ENCODE data around the gene SLC2A6.

Gene SLC2A6

GRCh38 chr9:133508046-133508445, 29.1 kb upstream of the SLC2A6 start:
- H3K4me1 ChIP-seq (ENCODE audit: control insufficient read depth in 1 of 2, insufficient read depth in 2 of 2, low read length in 2 of 2), result peaks cover 10% of the 10 kb centered on the region in 2 donors
- H3K27me3 ChIP-seq (ENCODE audit: control insufficient read depth in 1 of 2, insufficient read depth in 2 of 2, low read length in 2 of 2), result no peaks in the 10 kb centered on the region
- peaks cover 0 to 4% of the 10 kb centered on the region in 2 donors for H3K9me3 ChIP-seq (ENCODE audit: control insufficient read depth in 1 of 2, low read length in 2 of 2)
- H3K9ac ChIP-seq (ENCODE audit: low read depth in 1 of 2, low read length in 2 of 2), result no peak overlapping the region
- no peak overlapping the region for H3K27ac ChIP-seq (ENCODE audit: low read depth, low read length)
- no peaks in the 10 kb centered on the region for H3K36me3 ChIP-seq (ENCODE audit: control insufficient read depth in 1 of 2, insufficient read depth in 2 of 2, low read length in 2 of 2)
- no peak overlapping the region for H3K4me3 ChIP-seq (ENCODE audit: low read depth in 1 of 2, low read length in 2 of 2)

GRCh38 chr9:133507246-133507965, 28.5 kb upstream of the SLC2A6 start:
- Histone ChIP-seq H3K36me3 (ENCODE audit: control insufficient read depth in 1 of 2, insufficient read depth in 2 of 2, low read length in 2 of 2) (no peaks in the 10 kb centered on the region), H3K4me3 (ENCODE audit: low read depth in 1 of 2, low read length in 2 of 2) (no peak overlapping the region), H3K4me1 (ENCODE audit: control insufficient read depth in 1 of 2, insufficient read depth in 2 of 2, low read length in 2 of 2) (peaks cover 10% of the 10 kb centered on the region in 2 donors), H3K9ac (ENCODE audit: low read depth in 1 of 2, low read length in 2 of 2) (no peak overlapping the region), H3K27me3 (ENCODE audit: control insufficient read depth in 1 of 2, insufficient read depth in 2 of 2, low read length in 2 of 2) (no peaks in the 10 kb centered on the region), H3K27ac (ENCODE audit: low read depth, low read length) (no peak overlapping the region), H3K9me3 (ENCODE audit: control insufficient read depth in 1 of 2, low read length in 2 of 2) (peaks cover 3 to 4% of the 10 kb centered on the region in 2 donors)

- H3K4me3 ChIP-seq (ENCODE audit: low read depth in 1 of 2, low read length in 2 of 2), result no peak overlapping the region
- no peaks in the 10 kb centered on the region for H3K36me3 ChIP-seq (ENCODE audit: control insufficient read depth in 1 of 2, insufficient read depth in 2 of 2, low read length in 2 of 2)
- H3K9me3 ChIP-seq (ENCODE audit: control insufficient read depth in 1 of 2, low read length in 2 of 2), result peaks cover 6 to 11% of the 10 kb centered on the region in 2 donors
- no peak overlapping the region for H3K27ac ChIP-seq (ENCODE audit: low read depth, low read length)
- H3K4me1 ChIP-seq (ENCODE audit: control insufficient read depth in 1 of 2, insufficient read depth in 2 of 2, low read length in 2 of 2), result peaks cover 10% of the 10 kb centered on the region in 2 donors
- H3K9ac ChIP-seq (ENCODE audit: low read depth in 1 of 2, low read length in 2 of 2), result no peak overlapping the region
- H3K27me3 ChIP-seq (ENCODE audit: control insufficient read depth in 1 of 2, insufficient read depth in 2 of 2, low read length in 2 of 2), result no peaks in the 10 kb centered on the region
These were observed 27.7 kb upstream of the SLC2A6 start for GRCh38 chr9:133506653-133507038.

GRCh38 chr9:133505901-133506652, 27.2 kb upstream of the SLC2A6 start:
- Histone ChIP-seq H3K27ac (ENCODE audit: low read depth, low read length) (no peak overlapping the region), H3K9ac (ENCODE audit: low read depth in 1 of 2, low read length in 2 of 2) (no peak overlapping the region)

GRCh38 chr9:133505186-133505830, 26.4 kb upstream of the SLC2A6 start:
- Histone ChIP-seq H3K36me3 (ENCODE audit: control insufficient read depth in 1 of 2, insufficient read depth in 2 of 2, low read length in 2 of 2) (no peaks in the 10 kb centered on the region), H3K9ac (ENCODE audit: low read depth in 1 of 2, low read length in 2 of 2) (no peak overlapping the region), H3K27ac (ENCODE audit: low read depth, low read length) (no peak overlapping the region), H3K9me3 (ENCODE audit: control insufficient read depth in 1 of 2, low read length in 2 of 2) (peaks cover 11 to 12% of the 10 kb centered on the region in 2 donors), H3K27me3 (ENCODE audit: control insufficient read depth in 1 of 2, insufficient read depth in 2 of 2, low read length in 2 of 2) (no peaks in the 10 kb centered on the region), H3K4me3 (ENCODE audit: low read depth in 1 of 2, low read length in 2 of 2) (no peak overlapping the region), H3K4me1 (ENCODE audit: control insufficient read depth in 1 of 2, insufficient read depth in 2 of 2, low read length in 2 of 2) (peaks cover 10% of the 10 kb centered on the region in 2 donors)

More at GRCh38 chr9:133505901-133506652, 27.2 kb upstream of the SLC2A6 start:
- H3K4me3 ChIP-seq (ENCODE audit: low read depth in 1 of 2, low read length in 2 of 2), result no peak overlapping the region
- H3K36me3 ChIP-seq (ENCODE audit: control insufficient read depth in 1 of 2, insufficient read depth in 2 of 2, low read length in 2 of 2), result no peaks in the 10 kb centered on the region
- peaks cover 10% of the 10 kb centered on the region in 2 donors for H3K4me1 ChIP-seq (ENCODE audit: control insufficient read depth in 1 of 2, insufficient read depth in 2 of 2, low read length in 2 of 2)
- no peaks in the 10 kb centered on the region for H3K27me3 ChIP-seq (ENCODE audit: control insufficient read depth in 1 of 2, insufficient read depth in 2 of 2, low read length in 2 of 2)
- H3K9me3 ChIP-seq (ENCODE audit: control insufficient read depth in 1 of 2, low read length in 2 of 2), result peaks cover 11 to 12% of the 10 kb centered on the region in 2 donors

GRCh38 chr9:133502112-133502511, 23.2 kb upstream of the SLC2A6 start:
- peaks cover 0 to 10% of the 10 kb centered on the region in 2 donors for H3K27me3 ChIP-seq (ENCODE audit: control insufficient read depth in 1 of 2, insufficient read depth in 2 of 2, low read length in 2 of 2)
- no peak overlapping the region for H3K9ac ChIP-seq (ENCODE audit: low read depth in 1 of 2, low read length in 2 of 2)
- no peak overlapping the region for H3K27ac ChIP-seq (ENCODE audit: low read depth, low read length)
- H3K36me3 ChIP-seq (ENCODE audit: control insufficient read depth in 1 of 2, insufficient read depth in 2 of 2, low read length in 2 of 2), result no peaks in the 10 kb centered on the region
- peaks cover 11 to 12% of the 10 kb centered on the region in 2 donors for H3K9me3 ChIP-seq (ENCODE audit: control insufficient read depth in 1 of 2, low read length in 2 of 2)
- H3K4me3 ChIP-seq (ENCODE audit: low read depth in 1 of 2, low read length in 2 of 2), result no peak overlapping the region
- peaks cover 0 to 10% of the 10 kb centered on the region in 2 donors for H3K4me1 ChIP-seq (ENCODE audit: control insufficient read depth in 1 of 2, insufficient read depth in 2 of 2, low read length in 2 of 2)

GRCh38 chr9:133499892-133500270, 21.0 kb upstream of the SLC2A6 start:
- Histone ChIP-seq H3K4me3 (ENCODE audit: low read depth in 1 of 2, low read length in 2 of 2) (no peak overlapping the region), H3K9ac (ENCODE audit: low read depth in 1 of 2, low read length in 2 of 2) (no peak overlapping the region), H3K27ac (ENCODE audit: low read depth, low read length) (no peak overlapping the region), H3K27me3 (ENCODE audit: control insufficient read depth in 1 of 2, insufficient read depth in 2 of 2, low read length in 2 of 2) (peaks cover 0 to 10% of the 10 kb centered on the region in 2 donors), H3K4me1 (ENCODE audit: control insufficient read depth in 1 of 2, insufficient read depth in 2 of 2, low read length in 2 of 2) (peaks cover 0 to 10% of the 10 kb centered on the region in 2 donors), H3K9me3 (ENCODE audit: control insufficient read depth in 1 of 2, low read length in 2 of 2) (peaks cover 11 to 12% of the 10 kb centered on the region in 2 donors), H3K36me3 (ENCODE audit: control insufficient read depth in 1 of 2, insufficient read depth in 2 of 2, low read length in 2 of 2) (no peaks in the 10 kb centered on the region)

- peaks cover 0 to 10% of the 10 kb centered on the region in 2 donors for H3K27me3 ChIP-seq (ENCODE audit: control insufficient read depth in 1 of 2, insufficient read depth in 2 of 2, low read length in 2 of 2)
- H3K4me1 ChIP-seq (ENCODE audit: control insufficient read depth in 1 of 2, insufficient read depth in 2 of 2, low read length in 2 of 2), result peaks cover 0 to 10% of the 10 kb centered on the region in 2 donors
- no peak overlapping the region for H3K9ac ChIP-seq (ENCODE audit: low read depth in 1 of 2, low read length in 2 of 2)
- H3K27ac ChIP-seq (ENCODE audit: low read depth, low read length), result no peak overlapping the region
- H3K36me3 ChIP-seq (ENCODE audit: control insufficient read depth in 1 of 2, insufficient read depth in 2 of 2, low read length in 2 of 2), result no peaks in the 10 kb centered on the region
- H3K4me3 ChIP-seq (ENCODE audit: low read depth in 1 of 2, low read length in 2 of 2), result no peak overlapping the region
- peaks cover 11 to 12% of the 10 kb centered on the region in 2 donors for H3K9me3 ChIP-seq (ENCODE audit: control insufficient read depth in 1 of 2, low read length in 2 of 2)
These were observed 20.4 kb upstream of the SLC2A6 start for GRCh38 chr9:133499132-133499891.

GRCh38 chr9:133496861-133497842, 18.3 kb upstream of the SLC2A6 start:
- Histone ChIP-seq H3K4me3 (ENCODE audit: low read depth in 1 of 2, low read length in 2 of 2) (no peak overlapping the region), H3K27me3 (ENCODE audit: control insufficient read depth in 1 of 2, insufficient read depth in 2 of 2, low read length in 2 of 2) (peaks cover 0 to 10% of the 10 kb centered on the region in 2 donors), H3K27ac (ENCODE audit: low read depth, low read length) (no peak overlapping the region), H3K4me1 (ENCODE audit: control insufficient read depth in 1 of 2, insufficient read depth in 2 of 2, low read length in 2 of 2) (peaks cover 0 to 10% of the 10 kb centered on the region in 2 donors), H3K9me3 (ENCODE audit: control insufficient read depth in 1 of 2, low read length in 2 of 2) (peaks cover 6 to 10% of the 10 kb centered on the region in 2 donors), H3K36me3 (ENCODE audit: control insufficient read depth in 1 of 2, insufficient read depth in 2 of 2, low read length in 2 of 2) (no peaks in the 10 kb centered on the region), H3K9ac (ENCODE audit: low read depth in 1 of 2, low read length in 2 of 2) (no peak overlapping the region)
